K562 (cell line): ENCODE results near the gene SLPI. TPM values are rescaled to one million over a fixed set of nuclear protein-coding genes. Genes with fewer than 3 reads are reported as not detected.

Experiments used
- BCOR ChIP-seq: fragments of 450-650 bp; IDR thresholded peaks from 2 replicates; pipeline ENCODE4 v1.6.1; 2016
- CBX1 ChIP-seq: sonication (generic); IDR thresholded peaks from 2 replicates; pipeline ENCODE4 v1.6.1; 2016; ENCODE audit warnings: antibody characterized with exemption, low read depth, mild to moderate bottlenecking
- CREBBP ChIP-seq: IDR thresholded peaks from one replicate; pipeline ENCODE4 v1.6.1; 2012; ENCODE audit warnings: low read depth, mild to moderate bottlenecking, control low read depth, inconsistent platforms, low read length
- CTBP1 ChIP-seq: fragments of 450-650 bp; IDR thresholded peaks from 2 replicates; pipeline ENCODE4 v1.6.1; 2016; ENCODE audit warnings: borderline replicate concordance
- EZH2 ChIP-seq: IDR thresholded peaks from 2 replicates; pipeline ENCODE4 v1.6.1; 2012; ENCODE audit warnings: low read depth, mild to moderate bottlenecking, inconsistent platforms, low read length, borderline replicate concordance
- FOSL1 ChIP-seq: fragments of 200-800 bp; sonication (Bioruptor generic); conservative IDR thresholded peaks from 2 replicates; pipeline ENCODE4 v1.6.1; 2016; ENCODE audit warnings: missing genetic modification characterization, missing compliant biosample characterization
- GABPB2 ChIP-seq: fragments of 250-450 bp; sonication (Bioruptor Pico); conservative IDR thresholded peaks from 2 replicates; pipeline ENCODE4 v1.5.1; 2021; ENCODE audit warnings: mild to moderate bottlenecking
- HDAC2 ChIP-seq: fragments of 450-650 bp; IDR thresholded peaks from 2 replicates; pipeline ENCODE4 v1.6.1; 2016; ENCODE audit warnings: mild to moderate bottlenecking
- HNRNPLL ChIP-seq: fragments of 200-400 bp; formaldehyde crosslinking; IDR thresholded peaks from 2 replicates; pipeline ENCODE4 v1.6.1; 2017; ENCODE audit warnings: low read length, low read depth, mild to moderate bottlenecking; ENCODE audit not compliant: poor library complexity, severe bottlenecking
- KAT7 ChIP-seq: sonication (generic); formaldehyde crosslinking; IDR thresholded peaks from 2 replicates; pipeline ENCODE4 v1.8.0; 2022; ENCODE audit warnings: missing genetic modification reagents, mild to moderate bottlenecking, borderline replicate concordance
- NFE2L1 ChIP-seq: fragments of 450-650 bp; IDR thresholded peaks from 2 replicates; pipeline ENCODE4 v1.6.1; 2016; ENCODE audit warnings: missing genetic modification characterization, low read depth, mild to moderate bottlenecking, missing compliant biosample characterization, moderate library complexity, borderline replicate concordance
- SAP30 ChIP-seq: fragments of 200-600 bp; sonication (generic); IDR thresholded peaks from 2 replicates; pipeline ENCODE4 v1.6.1; 2012; ENCODE audit warnings: borderline replicate concordance, low read depth, mild to moderate bottlenecking, moderate library complexity, low read length, control low read depth, inconsistent platforms; ENCODE audit not compliant: insufficient read depth, poor library complexity, severe bottlenecking
- SIX5 ChIP-seq, 2 experiments: IDR thresholded peaks; 2 replicates each; pipeline ENCODE4 v1.6.1; 2011; ENCODE audit warnings: low read length in 2 of 2, borderline replicate concordance in 1 of 2, low read depth in 1 of 2, mild to moderate bottlenecking in 1 of 2, moderate library complexity in 1 of 2; ENCODE audit not compliant: insufficient read depth in 1 of 2
- TRIM24 ChIP-seq, 2 experiments: fragments of 450-650 bp; IDR thresholded peaks; 2 replicates each; pipeline ENCODE4 v1.6.1; 2016
- XRCC5 ChIP-seq: fragments of 200-400 bp; formaldehyde crosslinking; IDR thresholded peaks from 2 replicates; pipeline ENCODE4 v1.6.1; 2017; ENCODE audit warnings: low read depth, mild to moderate bottlenecking, low read length
- ZC3H11A ChIP-seq: IDR thresholded peaks from 2 replicates; pipeline ENCODE4 v1.6.1; 2012; ENCODE audit warnings: low read depth, low read length, improper control_type of control experiment
- ZNF3 ChIP-seq: fragments of 250-450 bp; sonication (Bioruptor Pico); IDR thresholded peaks from 2 replicates; pipeline ENCODE4 v1.5.0; 2021; ENCODE audit warnings: mild to moderate bottlenecking, moderate library complexity
- ZNF41 ChIP-seq: fragments of 250-450 bp; sonication (Bioruptor Pico); conservative IDR thresholded peaks from 2 replicates; pipeline ENCODE4 v1.4.0; 2020; ENCODE audit warnings: mild to moderate bottlenecking
- ZNF57 ChIP-seq: fragments of 450-650 bp; formaldehyde crosslinking; IDR thresholded peaks from 2 replicates; pipeline ENCODE4 v1.4.0; 2020; ENCODE audit warnings: mild to moderate bottlenecking, moderate library complexity
- ZNF785 ChIP-seq: fragments of 250-450 bp; sonication (Bioruptor Pico); IDR thresholded peaks from 2 replicates; pipeline ENCODE4 v1.4.0; 2020; ENCODE audit warnings: mild to moderate bottlenecking
- polyA plus RNA-seq, 8 experiments: library from polyadenylated mRNA; depleted of rRNA in 4 of 8; stranded (reverse) in 5 of 8; unstranded in 3 of 8; fragments of >200 nt; fragmentation: Nextera tagmentation in 2 of 8; fragmentation: Illumina TruSeq in 1 of 8; extraction: Ambion mirVana in 2 of 8; extraction: Trizol in 1 of 8; gene quantifications; 2 replicates each; pipeline versions ENCODE4 v1.2.1 to v1.2.3, GENCODE V29; 2011 to 2014; ENCODE audit warnings: inconsistent platforms in 1 of 8, missing spikeins in 1 of 8
- total RNA-seq, 7 experiments: library from RNA; depleted of rRNA in 6 of 7; stranded (reverse); fragments of >200 nt in 6 of 7; fragmentation: Illumina TruSeq in 2 of 7; extraction: Trizol in 2 of 7; gene quantifications; 2 replicates each; pipeline versions ENCODE4 v1.2.1 to v1.2.3, GENCODE V29; 2011 to 2021; ENCODE audit warnings: low replicate concordance in 1 of 7
- TF ChIP-seq, protein P1 (sequence below): fragments of 250-450 bp; sonication (Bioruptor Pico); IDR thresholded peaks from 2 replicates; pipeline ENCODE4 v1.5.0; 2022; ENCODE audit warnings: mild to moderate bottlenecking
- TF ChIP-seq, protein P2 (sequence below): IDR thresholded peaks from 2 replicates; pipeline ENCODE4 v1.6.1; 2011; ENCODE audit warnings: borderline replicate concordance, low read depth, mild to moderate bottlenecking, moderate library complexity, low read length; ENCODE audit not compliant: insufficient read depth, poor library complexity, severe bottlenecking
- TF ChIP-seq, protein P3 (sequence below): sonication (generic); IDR thresholded peaks from 2 replicates; pipeline ENCODE4 v1.6.1; 2016

Gene SLPI
- total and polyA plus RNA-seq, 9 of the 15 experiments (the other 6 are each of a cell fraction or from before 2014, with no cell fraction given): 0.78 TPM; not detected in 8

DNA sequence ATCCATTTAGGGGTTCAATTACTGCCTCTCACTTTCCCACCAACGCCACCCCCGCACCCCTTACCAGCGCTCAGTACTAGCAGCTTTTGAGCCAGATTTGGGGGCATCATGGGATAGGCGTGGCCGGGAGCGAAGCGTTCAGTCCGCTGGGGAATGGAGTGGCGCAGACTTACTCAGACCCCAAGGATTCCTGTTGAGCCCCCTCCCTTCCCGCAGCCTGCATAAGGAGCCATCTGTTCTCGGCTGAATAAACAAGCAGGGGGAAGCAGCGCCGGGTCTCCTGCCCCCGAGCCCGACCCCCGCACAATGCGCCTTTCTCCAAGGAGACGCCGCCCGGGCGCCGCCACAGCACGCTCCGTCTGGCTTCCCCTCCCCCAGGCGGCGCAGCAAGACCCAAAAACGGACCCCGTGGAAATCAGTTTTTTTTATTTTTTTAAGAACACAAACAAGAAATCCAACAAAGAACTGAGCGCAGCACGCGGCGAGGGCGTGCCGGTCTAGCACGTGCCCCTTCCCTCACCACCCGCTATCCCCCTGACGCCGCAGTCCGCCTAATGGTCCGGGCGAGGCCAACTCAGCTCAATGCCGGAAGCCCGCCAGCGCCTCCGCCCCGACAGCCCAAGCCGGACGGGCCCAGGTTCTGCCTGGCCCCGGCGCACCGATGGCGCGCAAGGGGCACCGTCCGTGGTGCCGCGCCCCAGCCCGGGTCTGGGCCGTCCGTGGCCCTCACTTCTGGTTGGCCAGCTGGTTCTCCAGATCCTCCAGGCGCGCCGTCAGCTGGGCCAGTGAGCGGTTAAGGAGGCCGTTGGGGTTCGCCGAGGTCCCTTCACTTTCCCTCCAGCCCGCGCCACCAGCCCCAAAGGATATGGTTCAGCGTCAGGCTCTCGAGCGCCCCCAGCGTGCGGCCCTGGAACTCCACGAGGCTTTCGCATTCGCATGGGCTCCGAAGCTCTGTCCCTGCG lies 39.0 kb upstream of the SLPI start (continued):
- TF ChIP-seq, protein P1, sequence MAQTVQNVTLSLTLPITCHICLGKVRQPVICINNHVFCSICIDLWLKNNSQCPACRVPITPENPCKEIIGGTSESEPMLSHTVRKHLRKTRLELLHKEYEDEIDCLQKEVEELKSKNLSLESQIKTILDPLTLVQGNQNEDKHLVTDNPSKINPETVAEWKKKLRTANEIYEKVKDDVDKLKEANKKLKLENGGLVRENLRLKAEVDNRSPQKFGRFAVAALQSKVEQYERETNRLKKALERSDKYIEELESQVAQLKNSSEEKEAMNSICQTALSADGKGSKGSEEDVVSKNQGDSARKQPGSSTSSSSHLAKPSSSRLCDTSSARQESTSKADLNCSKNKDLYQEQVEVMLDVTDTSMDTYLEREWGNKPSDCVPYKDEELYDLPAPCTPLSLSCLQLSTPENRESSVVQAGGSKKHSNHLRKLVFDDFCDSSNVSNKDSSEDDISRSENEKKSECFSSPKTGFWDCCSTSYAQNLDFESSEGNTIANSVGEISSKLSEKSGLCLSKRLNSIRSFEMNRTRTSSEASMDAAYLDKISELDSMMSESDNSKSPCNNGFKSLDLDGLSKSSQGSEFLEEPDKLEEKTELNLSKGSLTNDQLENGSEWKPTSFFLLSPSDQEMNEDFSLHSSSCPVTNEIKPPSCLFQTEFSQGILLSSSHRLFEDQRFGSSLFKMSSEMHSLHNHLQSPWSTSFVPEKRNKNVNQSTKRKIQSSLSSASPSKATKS (CRISPR knock-in tag): no peak
- no peak for TF ChIP-seq ZNF41 (CRISPR knock-in tag)
- no peak for TF ChIP-seq CREBBP
- TF ChIP-seq TRIM24 (IDR thresholded peaks at IDR 0.05): peak in 1 of 2 experiments; percentile 64; a peak in 2 of 4 replicates
- TF ChIP-seq HDAC2: no peak
- TF ChIP-seq EZH2: no peak
- TF ChIP-seq ZC3H11A: no peak
- TF ChIP-seq, protein P2, sequence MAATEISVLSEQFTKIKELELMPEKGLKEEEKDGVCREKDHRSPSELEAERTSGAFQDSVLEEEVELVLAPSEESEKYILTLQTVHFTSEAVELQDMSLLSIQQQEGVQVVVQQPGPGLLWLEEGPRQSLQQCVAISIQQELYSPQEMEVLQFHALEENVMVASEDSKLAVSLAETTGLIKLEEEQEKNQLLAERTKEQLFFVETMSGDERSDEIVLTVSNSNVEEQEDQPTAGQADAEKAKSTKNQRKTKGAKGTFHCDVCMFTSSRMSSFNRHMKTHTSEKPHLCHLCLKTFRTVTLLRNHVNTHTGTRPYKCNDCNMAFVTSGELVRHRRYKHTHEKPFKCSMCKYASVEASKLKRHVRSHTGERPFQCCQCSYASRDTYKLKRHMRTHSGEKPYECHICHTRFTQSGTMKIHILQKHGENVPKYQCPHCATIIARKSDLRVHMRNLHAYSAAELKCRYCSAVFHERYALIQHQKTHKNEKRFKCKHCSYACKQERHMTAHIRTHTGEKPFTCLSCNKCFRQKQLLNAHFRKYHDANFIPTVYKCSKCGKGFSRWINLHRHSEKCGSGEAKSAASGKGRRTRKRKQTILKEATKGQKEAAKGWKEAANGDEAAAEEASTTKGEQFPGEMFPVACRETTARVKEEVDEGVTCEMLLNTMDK: peak; percentile 53
- no peak for TF ChIP-seq ZNF785
- TF ChIP-seq SIX5 (IDR thresholded peaks at IDR 0.05; ENCODE audit: borderline replicate concordance in 1 of 2, insufficient read depth in 1 of 2, low read depth in 1 of 2, low read length in 2 of 2): no peak
- TF ChIP-seq, protein P3, sequence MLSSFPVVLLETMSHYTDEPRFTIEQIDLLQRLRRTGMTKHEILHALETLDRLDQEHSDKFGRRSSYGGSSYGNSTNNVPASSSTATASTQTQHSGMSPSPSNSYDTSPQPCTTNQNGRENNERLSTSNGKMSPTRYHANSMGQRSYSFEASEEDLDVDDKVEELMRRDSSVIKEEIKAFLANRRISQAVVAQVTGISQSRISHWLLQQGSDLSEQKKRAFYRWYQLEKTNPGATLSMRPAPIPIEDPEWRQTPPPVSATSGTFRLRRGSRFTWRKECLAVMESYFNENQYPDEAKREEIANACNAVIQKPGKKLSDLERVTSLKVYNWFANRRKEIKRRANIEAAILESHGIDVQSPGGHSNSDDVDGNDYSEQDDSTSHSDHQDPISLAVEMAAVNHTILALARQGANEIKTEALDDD: no peak
- no peak for TF ChIP-seq GABPB2 (CRISPR knock-in tag)
- 0 out of 2 replicates have a peak, but pooled peaks have one; percentile 42 for TF ChIP-seq XRCC5
- no peak for TF ChIP-seq NFE2L1 (tag)
- peak; percentile 59 for TF ChIP-seq CTBP1
- TF ChIP-seq HNRNPLL: no peak
- no peak for TF ChIP-seq CBX1
- no peak for TF ChIP-seq SAP30
- no peak for TF ChIP-seq FOSL1
- TF ChIP-seq ZNF3: no peak
- TF ChIP-seq KAT7: no peak
- TF ChIP-seq ZNF57 (CRISPR knock-in tag): no peak
- no peak for TF ChIP-seq BCOR
